ENCODE data around the gene DACT2. TPM values are rescaled to one million over a fixed set of nuclear protein-coding genes. Genes with fewer than 3 reads are reported as not detected.
"Not testable (repeated sequence)": the region's sequence is repeated elsewhere in the genome, so short reads cannot be mapped to it uniquely, and the experiment has no call there.

The DACT2 gene
- total and polyA plus RNA-seq, 5 donors, result 1.4 to 2.4 (median 1.9) TPM

- H3K27ac ChIP-seq (ENCODE audit: low read length), result no peak overlapping the region
- ATAC-seq (no peak), DNase-seq (no peak)
- H3K4me3 ChIP-seq (ENCODE audit: low read length), result no peak overlapping the region
- intact Hi-C loops (cut with DNase I), result no loop called here
- no peaks in the 10 kb centered on the region for H3K4me1 ChIP-seq (ENCODE audit: control insufficient read depth, insufficient read depth, low read length)
- H3K9me3 ChIP-seq (ENCODE audit: control insufficient read depth, low read length), result no peaks in the 10 kb centered on the region
- WGBS, result 95% methylated on average over 16 of the region's 16 CpGs
- no peaks in the 10 kb centered on the region for H3K27me3 ChIP-seq (ENCODE audit: control insufficient read depth, insufficient read depth)
These were observed 49.9 kb downstream of the DACT2 start for GRCh38 chr6:168269455-168270243.

- Histone ChIP-seq H3K27ac (ENCODE audit: low read length) (no peak overlapping the region), H3K27me3 (ENCODE audit: control insufficient read depth, insufficient read depth) (no peaks in the 10 kb centered on the region), H3K4me1 (ENCODE audit: control insufficient read depth, insufficient read depth, low read length) (no peaks in the 10 kb centered on the region), H3K4me3 (ENCODE audit: low read length) (no peak overlapping the region), H3K9me3 (ENCODE audit: control insufficient read depth, low read length) (no peaks in the 10 kb centered on the region)
- DNase-seq (no peak), ATAC-seq (no peak)
- intact Hi-C loops (cut with DNase I), result no loop called here
- 43% methylated on average over 1 of the region's 1 CpG for WGBS
These were observed 50.8 kb downstream of the DACT2 start for GRCh38 chr6:168268755-168269154.

GRCh38 chr6:168267779-168268178 lies 51.8 kb downstream of the DACT2 start:
- ATAC-seq; DNase-seq; H3K27ac ChIP-seq (ENCODE audit: low read length); H3K9me3 ChIP-seq (ENCODE audit: control insufficient read depth, low read length); H3K27me3 ChIP-seq (ENCODE audit: control insufficient read depth, insufficient read depth); H3K4me1 ChIP-seq (ENCODE audit: control insufficient read depth, insufficient read depth, low read length); H3K4me3 ChIP-seq (ENCODE audit: low read length); intact Hi-C loops (cut with DNase I): not testable (repeated sequence)
- 86% methylated on average over 3 of the region's 3 CpGs for WGBS

GRCh38 chr6:168265827-168266815 lies 53.5 kb downstream of the DACT2 start:
- DNase-seq, result no peak
- H3K4me3 ChIP-seq (ENCODE audit: low read length), result no peak overlapping the region
- no peaks in the 10 kb centered on the region for H3K4me1 ChIP-seq (ENCODE audit: control insufficient read depth, insufficient read depth, low read length)
- no peaks in the 10 kb centered on the region for H3K9me3 ChIP-seq (ENCODE audit: control insufficient read depth, low read length)
- no peaks in the 10 kb centered on the region for H3K27me3 ChIP-seq (ENCODE audit: control insufficient read depth, insufficient read depth)
- WGBS, result 82% methylated on average over 15 of the region's 15 CpGs
- intact Hi-C loops (cut with DNase I), result no loop called here
- H3K27ac ChIP-seq (ENCODE audit: low read length), result no peak overlapping the region
- no peak for ATAC-seq

- Histone ChIP-seq H3K27ac (ENCODE audit: low read length) (no peak overlapping the region), H3K4me3 (ENCODE audit: low read length) (no peak overlapping the region), H3K4me1 (ENCODE audit: control insufficient read depth, insufficient read depth, low read length) (no peaks in the 10 kb centered on the region), H3K9me3 (ENCODE audit: control insufficient read depth, low read length) (no peaks in the 10 kb centered on the region), H3K27me3 (ENCODE audit: control insufficient read depth, insufficient read depth) (no peaks in the 10 kb centered on the region)
- no peak for ATAC-seq
- WGBS, result 84% methylated on average over 15 of the region's 15 CpGs
- intact Hi-C loops (cut with DNase I), result no loop called here
- DNase-seq, result no peak
These were observed 54.2 kb downstream of the DACT2 start for GRCh38 chr6:168265394-168265793.

- peak in 1 of 3 donors; percentile 74 for DNase-seq
- no peak overlapping the region for H3K27ac ChIP-seq (ENCODE audit: low read length)
- intact Hi-C loops (cut with DNase I), result no loop called here
- 57% methylated on average over 19 of the region's 19 CpGs for WGBS
- H3K4me1 ChIP-seq (ENCODE audit: control insufficient read depth, insufficient read depth, low read length), result no peaks in the 10 kb centered on the region
- no peaks in the 10 kb centered on the region for H3K9me3 ChIP-seq (ENCODE audit: control insufficient read depth, low read length)
- no peaks in the 10 kb centered on the region for H3K27me3 ChIP-seq (ENCODE audit: control insufficient read depth, insufficient read depth)
- H3K4me3 ChIP-seq (ENCODE audit: low read length), result no peak overlapping the region
- ATAC-seq, result no peak
These were observed 54.8 kb downstream of the DACT2 start for GRCh38 chr6:168264593-168265335.

GRCh38 chr6:168263351-168263905 lies 56.1 kb downstream of the DACT2 start:
- no peak for ATAC-seq
- H3K4me3 ChIP-seq (ENCODE audit: low read length), result no peak overlapping the region
- DNase-seq, result no peak
- no peaks in the 10 kb centered on the region for H3K4me1 ChIP-seq (ENCODE audit: control insufficient read depth, insufficient read depth, low read length)
- intact Hi-C loops (cut with DNase I), result no loop called here
- no peak overlapping the region for H3K27ac ChIP-seq (ENCODE audit: low read length)
- no peaks in the 10 kb centered on the region for H3K9me3 ChIP-seq (ENCODE audit: control insufficient read depth, low read length)
- WGBS, result 94% methylated on average over 28 of the region's 28 CpGs
- no peaks in the 10 kb centered on the region for H3K27me3 ChIP-seq (ENCODE audit: control insufficient read depth, insufficient read depth)

- ATAC-seq, result no peak
- 92% methylated on average over 12 of the region's 12 CpGs for WGBS
- Histone ChIP-seq H3K4me1 (ENCODE audit: control insufficient read depth, insufficient read depth, low read length) (no peaks in the 10 kb centered on the region), H3K27me3 (ENCODE audit: control insufficient read depth, insufficient read depth) (no peaks in the 10 kb centered on the region), H3K4me3 (ENCODE audit: low read length) (no peak overlapping the region), H3K9me3 (ENCODE audit: control insufficient read depth, low read length) (no peaks in the 10 kb centered on the region), H3K27ac (ENCODE audit: low read length) (no peak overlapping the region)
- DNase-seq, result no peak
- intact Hi-C loops (cut with DNase I), result no loop called here
These were observed 58.3 kb downstream of the DACT2 start for GRCh38 chr6:168261234-168261633.

GRCh38 chr6:168260420-168260987 lies 59.1 kb downstream of the DACT2 start:
- Histone ChIP-seq H3K4me1 (ENCODE audit: control insufficient read depth, insufficient read depth, low read length) (no peaks in the 10 kb centered on the region), H3K27ac (ENCODE audit: low read length) (no peak overlapping the region), H3K9me3 (ENCODE audit: control insufficient read depth, low read length) (no peaks in the 10 kb centered on the region), H3K4me3 (ENCODE audit: low read length) (no peak overlapping the region), H3K27me3 (ENCODE audit: control insufficient read depth, insufficient read depth) (no peaks in the 10 kb centered on the region)
- intact Hi-C loops (cut with DNase I), result no loop called here
- ATAC-seq, result no peak
- WGBS, result 89% methylated on average over 24 of the region's 24 CpGs
- no peak for DNase-seq

- no peak overlapping the region for H3K27ac ChIP-seq (ENCODE audit: low read length)
- no peak for ATAC-seq
- H3K4me1 ChIP-seq (ENCODE audit: control insufficient read depth, insufficient read depth, low read length), result no peaks in the 10 kb centered on the region
- DNase-seq, result no peak
- intact Hi-C loops (cut with DNase I), result no loop called here
- no peaks in the 10 kb centered on the region for H3K27me3 ChIP-seq (ENCODE audit: control insufficient read depth, insufficient read depth)
- no peaks in the 10 kb centered on the region for H3K9me3 ChIP-seq (ENCODE audit: control insufficient read depth, low read length)
- no peak overlapping the region for H3K4me3 ChIP-seq (ENCODE audit: low read length)
- WGBS, result 94% methylated on average over 15 of the region's 15 CpGs
These were observed 60.8 kb downstream of the DACT2 start for GRCh38 chr6:168258795-168259194.
